GM12892 (cell line): ENCODE measurements around the gene CDY2A.
"Not testable (repeated sequence)": the region's sequence is repeated elsewhere in the genome, so short reads cannot be mapped to it uniquely, and the experiment has no call there.

Experiments used
- POLR2A ChIP-seq: IDR thresholded peaks from 2 replicates; pipeline ENCODE4 v1.6.1; 2011; ENCODE audit warnings: low read depth, low read length, control low read depth
- TAF1 ChIP-seq: IDR thresholded peaks from 2 replicates; pipeline ENCODE4 v1.6.1; 2011; ENCODE audit warnings: low read depth, mild to moderate bottlenecking, control low read depth, low read length, borderline replicate concordance

- not testable (repeated sequence) for TF ChIP-seq TAF1, POLR2A
Observed at GRCh38 chrY:18048149-18049040, 22.8 kb downstream of the CDY2A start.
